GM18868 (cell line): ENCODE measurements around the gene INTS3.

ENCODE experiments used
- ATAC-seq: cut with Tn5 transposase; IDR thresholded peaks from one replicate; pipeline ENCODE4 v1.9.1; 2021; ENCODE audit warnings: mild to moderate bottlenecking, moderate library complexity; ENCODE audit not compliant: unreplicated experiment

Gene INTS3

GRCh38 chr1:153727463-153728304, at the start of gene INTS3:
Gene INTS3 (plus strand): TSS chr1:153728050. CDS start chr1:153728635, 585 bp downstream.
- ATAC-seq = peak; percentile 97

- ATAC-seq = no peak
These were observed 49.1 kb upstream of the INTS3 start, which contains the start of gene NPR1 for GRCh38 chr1:153678519-153679336. Gene NPR1 (plus strand): TSS chr1:153678688. CDS start chr1:153679109, 421 bp downstream.

GRCh38 chr1:153679337-153680119, 48.3 kb upstream of the INTS3 start:
- ATAC-seq = no peak

GRCh38 chr1:153680120-153680403, 47.8 kb upstream of the INTS3 start:
- no peak for ATAC-seq

- no peak for ATAC-seq
These were observed 45.1 kb upstream of the INTS3 start for GRCh38 chr1:153682730-153683129.

GRCh38 chr1:153683854-153684253, 44.0 kb upstream of the INTS3 start:
- no peak for ATAC-seq

- ATAC-seq = no peak
These were observed 43.0 kb upstream of the INTS3 start for GRCh38 chr1:153684892-153685291.

GRCh38 chr1:153685544-153686340, 42.1 kb upstream of the INTS3 start:
- ATAC-seq = no peak

- no peak for ATAC-seq
These were observed 40.3 kb upstream of the INTS3 start for GRCh38 chr1:153687346-153688125.

GRCh38 chr1:153688276-153688675, 39.6 kb upstream of the INTS3 start:
- no peak for ATAC-seq

GRCh38 chr1:153688736-153689328, 39.0 kb upstream of the INTS3 start:
- ATAC-seq = no peak

GRCh38 chr1:153693466-153693865, 34.4 kb upstream of the INTS3 start:
- no peak for ATAC-seq

- ATAC-seq = no peak
These were observed 31.1 kb upstream of the INTS3 start for GRCh38 chr1:153696741-153697140.

- no peak for ATAC-seq
These were observed 30.4 kb upstream of the INTS3 start for GRCh38 chr1:153697191-153698019.

- no peak for ATAC-seq
These were observed 29.6 kb upstream of the INTS3 start for GRCh38 chr1:153698020-153698922.

GRCh38 chr1:153698923-153699714, 28.7 kb upstream of the INTS3 start:
- no peak for ATAC-seq

- ATAC-seq = no peak
These were observed 28.1 kb upstream of the INTS3 start for GRCh38 chr1:153699768-153700167.
